Fibroblast of skin of abdomen (primary cell): Measurements from ENCODE around the gene USP49.
"Not testable (repeated sequence)": the region's sequence is repeated elsewhere in the genome, so short reads cannot be mapped to it uniquely, and the experiment has no call there.

ENCODE experiments used
- DNase-seq: peaks from one replicate; pipeline ENCODE4 v3.0.0-alpha.2; 2013

USP49 gene

DNA sequence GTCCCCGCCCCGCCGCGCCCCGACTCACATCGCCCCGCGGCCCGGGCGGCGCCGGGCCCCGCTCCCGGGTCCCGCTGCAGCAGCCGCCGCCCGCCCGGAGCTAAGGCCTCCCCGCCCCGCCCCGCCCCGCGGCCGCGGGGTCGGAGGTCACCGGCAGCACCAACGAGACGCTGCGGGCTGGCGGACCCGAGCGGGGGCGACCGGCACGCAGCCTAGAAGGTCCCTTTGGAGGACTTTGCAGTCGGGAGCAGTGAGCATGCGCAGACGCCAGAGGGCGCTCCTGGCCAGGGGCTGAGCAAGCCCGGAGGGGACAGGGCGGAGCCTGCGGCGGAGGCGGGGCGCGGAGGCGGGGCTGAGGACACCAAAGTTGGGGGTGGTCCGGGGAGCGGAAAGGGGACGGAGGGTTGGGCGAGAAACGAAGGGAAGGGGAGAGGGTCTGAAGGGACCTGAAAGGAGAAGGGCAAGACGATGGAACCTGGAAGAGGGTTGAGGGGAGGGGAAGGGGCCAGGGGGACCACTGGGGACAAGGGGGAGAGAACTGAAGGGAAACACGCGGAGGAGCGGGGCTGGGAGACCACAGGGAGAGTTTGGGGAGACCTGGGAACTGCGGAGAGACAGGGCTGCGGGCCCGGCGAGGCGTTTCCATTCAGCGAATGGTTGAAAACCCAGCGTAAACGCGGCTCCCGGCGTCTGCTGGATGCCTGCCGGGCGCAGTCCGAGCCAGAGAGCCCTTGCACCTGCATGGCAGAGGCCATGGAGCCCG lies 115.2 kb downstream of the USP49 start, which contains the start of gene FRS3:
FRS3 (minus strand) TSS at position 113 of the 763 bp plus-strand sequence. CDS start 2,913 bp downstream, outside the sequence.
- peak; percentile 92 for DNase-seq

DNA sequence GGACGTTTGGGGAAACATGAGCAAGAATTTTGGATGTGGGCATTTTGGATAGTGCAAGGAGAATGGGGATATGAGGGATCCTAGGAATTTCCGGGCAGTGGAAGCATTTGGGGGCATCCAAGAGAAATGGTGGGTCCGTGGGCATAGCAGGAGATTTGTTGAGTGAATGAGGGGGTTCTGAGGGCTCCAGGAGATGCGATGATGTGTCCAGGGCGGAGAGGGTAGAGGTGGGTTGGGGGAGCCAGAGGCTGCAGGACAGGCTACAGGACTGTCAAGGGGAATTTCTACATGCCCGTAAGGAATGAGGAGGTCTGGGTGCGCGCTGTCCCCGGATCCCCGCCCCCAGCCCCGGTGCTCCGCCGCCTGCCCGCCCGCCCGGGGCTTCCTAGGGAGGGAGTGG lies 115.8 kb downstream of the USP49 start:
- DNase-seq = no peak

DNA sequence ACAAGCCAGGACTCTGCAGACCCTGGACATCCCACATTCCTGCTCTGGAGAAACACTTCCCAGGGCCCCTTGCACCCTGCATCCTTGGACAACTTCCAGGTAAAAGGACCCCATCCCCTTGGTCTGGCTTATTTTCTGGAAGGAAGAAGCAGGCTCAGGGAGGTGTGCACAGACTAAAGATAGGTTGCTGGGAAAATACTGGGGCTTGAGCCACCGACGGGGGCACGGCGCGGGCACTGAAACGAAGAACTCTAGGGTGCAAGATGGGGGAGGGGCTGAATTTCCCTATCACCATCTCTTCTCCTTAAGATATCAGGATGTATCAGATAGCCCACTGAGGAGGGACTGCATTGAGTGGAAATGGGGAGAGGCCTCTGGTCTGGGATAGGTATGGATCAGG lies 116.3 kb downstream of the USP49 start:
- no peak for DNase-seq

DNA sequence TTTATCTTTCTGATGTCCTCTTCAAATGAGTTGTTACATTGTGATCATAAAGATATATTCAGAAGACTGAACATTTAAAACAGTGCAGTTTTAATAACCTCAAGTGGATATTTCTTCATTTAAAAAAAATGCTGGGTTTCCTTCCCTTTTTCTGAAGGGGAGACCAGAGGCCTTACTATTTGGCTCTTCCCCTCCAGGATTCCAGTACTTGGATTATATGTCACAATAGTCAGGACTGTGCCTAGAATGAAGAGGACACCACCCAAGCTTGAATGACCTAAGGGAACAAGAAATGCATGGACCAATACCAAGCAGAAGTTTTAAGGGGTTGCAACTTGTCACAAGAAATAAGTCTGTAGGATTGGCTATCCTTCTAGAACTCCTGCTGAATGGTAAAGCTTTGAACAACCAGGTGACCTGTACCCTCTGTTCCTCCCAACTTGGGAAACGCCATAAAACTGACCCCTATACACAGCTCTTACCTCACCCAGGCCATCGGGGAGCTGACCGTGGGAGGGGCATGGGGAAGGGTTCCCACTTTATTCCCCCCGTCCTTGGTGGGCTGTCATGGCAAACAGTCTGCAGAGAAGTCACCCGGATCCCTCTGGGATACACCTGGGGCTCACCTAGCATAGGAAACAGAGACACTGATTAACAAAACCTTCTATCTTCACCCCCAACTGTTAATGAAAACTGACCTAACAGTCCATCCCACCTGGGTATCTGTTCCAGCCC lies 117.5 kb downstream of the USP49 start:
- no peak for DNase-seq

DNA sequence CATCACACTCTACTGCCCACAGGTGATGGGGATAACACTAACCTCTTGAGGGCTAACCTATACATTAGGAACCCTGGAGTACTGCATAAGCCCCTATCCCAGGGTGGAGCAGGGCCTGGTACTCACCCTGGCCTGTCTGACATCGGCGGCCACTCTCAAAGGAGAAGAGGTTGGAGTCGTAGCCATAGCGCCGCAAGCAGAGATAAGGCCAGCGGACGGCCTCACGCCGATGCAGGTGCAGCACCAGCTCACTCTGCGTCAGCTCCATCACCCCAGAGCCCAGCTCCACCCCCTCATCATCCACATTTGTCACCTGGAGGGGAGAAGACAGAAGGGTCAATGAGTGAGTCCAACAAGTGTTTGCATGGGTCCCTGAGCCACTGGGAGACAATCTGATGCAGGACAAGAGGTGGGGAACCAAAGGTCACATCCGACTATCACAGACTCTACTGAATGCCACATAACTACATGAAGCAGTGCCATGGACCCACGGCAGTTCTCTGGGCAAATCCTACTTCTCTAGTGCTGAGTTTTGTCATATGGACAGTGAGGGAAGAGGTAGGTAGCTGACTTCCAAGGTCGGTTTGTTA lies 119.8 kb downstream of the USP49 start:
- DNase-seq = no peak

DNA sequence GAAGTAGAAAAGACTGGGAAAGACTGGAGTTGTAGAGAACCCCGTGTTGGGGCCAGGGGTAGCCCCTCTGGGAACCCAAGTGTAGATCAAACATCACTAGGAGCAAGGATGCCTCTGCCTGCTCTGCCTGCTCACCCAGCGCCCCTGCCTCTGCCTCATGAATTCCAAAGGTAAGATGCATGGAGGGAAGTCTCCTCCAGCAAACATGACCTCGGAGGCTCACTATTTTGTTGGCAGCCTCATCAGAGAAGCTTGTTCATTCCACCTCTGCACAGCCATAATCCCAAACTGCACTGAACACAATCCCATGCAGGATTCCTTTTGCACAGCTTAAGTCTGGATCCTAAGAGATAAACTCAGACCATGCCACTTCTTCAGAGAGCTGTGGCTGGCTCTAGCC lies 120.3 kb downstream of the USP49 start:
- DNase-seq = no peak

DNA sequence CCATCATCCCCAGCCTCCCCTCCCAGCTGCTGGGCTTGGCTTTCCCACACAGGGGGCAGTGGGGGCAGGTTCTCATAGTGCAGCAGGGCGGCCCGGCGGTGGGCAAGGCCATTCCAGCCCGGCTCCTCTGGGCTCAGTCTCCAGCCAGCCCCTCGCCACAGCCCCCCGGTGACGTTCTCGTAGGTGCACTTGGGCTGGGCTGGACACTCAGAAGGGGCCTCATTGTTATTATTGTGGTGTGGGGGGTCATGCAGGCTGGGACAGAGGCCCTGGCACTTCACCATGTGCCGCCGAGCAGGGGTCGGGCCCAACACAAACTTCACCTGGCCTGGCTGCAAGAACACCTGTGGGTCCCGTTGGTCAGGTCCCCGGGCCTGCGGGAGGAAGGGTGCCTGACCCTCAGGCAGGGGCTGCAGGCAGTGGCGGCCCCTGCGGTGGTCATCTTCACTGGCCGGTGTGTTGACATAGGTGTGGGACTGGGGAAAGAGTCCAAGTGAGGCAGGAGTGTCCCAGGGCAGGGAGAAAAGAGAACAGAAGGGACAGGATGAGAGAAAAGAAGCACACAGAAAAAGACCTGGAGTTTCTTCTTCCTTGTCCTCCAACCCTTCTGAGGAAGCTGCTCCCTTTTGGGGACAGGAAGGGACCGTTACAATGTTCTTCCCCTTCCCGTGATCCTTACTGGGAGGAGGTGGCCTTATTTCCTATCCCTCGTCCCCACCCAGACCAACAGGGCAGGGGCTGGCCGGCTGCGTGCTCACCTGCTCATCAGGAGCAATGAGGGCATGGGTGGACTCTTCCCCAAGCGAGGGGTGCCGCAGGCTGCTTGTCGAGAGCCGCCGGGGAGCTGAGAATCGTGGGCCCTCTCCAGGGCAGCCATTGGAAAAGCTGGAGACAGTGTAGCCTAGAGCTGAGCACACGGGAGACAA lies 123.9 kb downstream of the USP49 start:
- no peak for DNase-seq

DNA sequence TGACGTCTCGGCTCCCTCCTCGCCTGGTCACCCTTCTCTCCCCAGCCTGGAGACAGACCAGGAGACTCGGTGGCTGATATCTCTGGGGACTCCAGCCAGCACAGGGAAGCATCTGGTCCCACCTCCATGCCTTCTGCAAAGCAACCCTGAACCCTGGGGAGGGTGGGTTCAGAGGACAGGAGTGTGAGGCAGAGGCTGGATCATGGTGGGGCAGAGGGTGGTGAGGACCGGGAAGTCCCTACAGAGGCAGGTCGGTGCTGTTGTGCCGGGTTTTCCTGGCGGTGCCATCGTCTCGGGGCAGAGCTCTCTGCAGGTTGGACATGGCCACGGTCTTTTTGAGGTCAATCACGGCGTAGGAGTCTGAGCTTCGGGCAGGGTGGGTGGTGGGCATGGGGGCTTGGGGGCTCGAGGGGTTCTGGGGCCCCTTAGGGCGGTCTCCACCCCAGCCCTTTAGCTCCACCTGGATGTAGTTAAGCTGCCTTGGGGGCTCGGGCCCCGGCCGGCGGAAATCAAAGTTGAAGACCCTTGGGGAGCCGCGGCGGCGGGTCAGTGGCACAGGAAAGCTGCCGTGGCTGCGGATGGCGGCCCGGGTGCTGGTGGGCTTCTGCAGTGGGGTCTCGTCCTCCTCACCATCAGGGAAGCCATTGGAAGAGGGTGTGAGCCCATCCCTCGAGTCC lies 124.7 kb downstream of the USP49 start:
- no peak for DNase-seq

DNA sequence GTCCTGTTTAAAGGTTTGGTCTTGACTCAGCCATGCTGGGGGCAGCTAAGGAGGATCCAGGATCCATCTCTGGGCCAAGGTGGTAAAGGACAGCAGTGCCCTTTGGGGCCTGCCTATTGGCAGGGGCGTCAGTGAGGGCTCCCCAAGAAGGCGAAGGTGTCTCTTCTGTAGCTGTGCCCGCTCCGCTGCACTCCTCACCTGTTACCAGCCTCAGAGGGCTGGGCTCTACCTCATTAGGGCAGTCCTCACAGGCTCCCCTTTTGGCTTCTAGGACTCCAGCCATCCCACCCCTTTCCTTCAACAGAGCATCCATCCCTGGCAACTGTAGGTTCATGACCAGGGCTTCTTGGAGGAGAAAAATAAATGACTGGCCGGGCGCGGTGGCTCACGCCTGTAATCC lies 125.8 kb downstream of the USP49 start:
- no peak for DNase-seq

DNA sequence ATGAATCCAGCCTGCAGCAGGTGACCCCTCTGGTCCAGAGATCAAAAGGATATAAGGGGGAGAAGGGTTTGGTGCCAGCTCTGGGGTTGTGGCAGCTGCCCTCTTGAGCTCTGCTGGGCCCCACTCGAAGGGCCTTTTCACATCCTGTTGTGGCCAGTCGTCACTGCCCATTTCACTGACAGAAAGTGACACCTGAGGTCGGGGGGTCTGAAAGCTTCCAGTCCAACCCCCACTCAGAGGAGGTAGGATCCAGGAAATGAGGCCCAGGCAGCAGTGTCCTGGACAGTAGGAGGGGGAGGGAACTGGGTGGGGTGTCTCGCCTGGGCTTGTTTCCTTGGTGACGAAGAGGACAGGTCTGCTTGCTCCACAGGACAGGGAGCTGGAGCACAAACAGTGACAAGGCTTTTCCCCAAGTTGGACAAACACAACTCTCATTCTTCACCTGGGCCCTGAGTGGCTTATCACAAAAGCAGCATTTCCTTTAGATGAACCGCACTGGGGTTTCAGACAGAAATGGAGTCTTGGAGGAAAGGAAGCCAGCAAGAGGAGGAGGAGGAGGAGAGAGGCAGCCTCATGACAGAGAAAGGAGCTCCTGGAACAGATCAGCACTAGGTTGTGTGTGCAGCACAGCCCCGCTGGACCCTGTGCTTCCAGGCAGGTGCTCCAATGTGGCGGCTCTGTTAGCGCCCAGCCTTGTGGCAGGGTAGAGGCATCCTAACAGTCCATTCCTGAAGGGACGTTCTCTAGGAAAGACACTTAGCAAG lies 126.4 kb downstream of the USP49 start:
- no peak for DNase-seq

DNA sequence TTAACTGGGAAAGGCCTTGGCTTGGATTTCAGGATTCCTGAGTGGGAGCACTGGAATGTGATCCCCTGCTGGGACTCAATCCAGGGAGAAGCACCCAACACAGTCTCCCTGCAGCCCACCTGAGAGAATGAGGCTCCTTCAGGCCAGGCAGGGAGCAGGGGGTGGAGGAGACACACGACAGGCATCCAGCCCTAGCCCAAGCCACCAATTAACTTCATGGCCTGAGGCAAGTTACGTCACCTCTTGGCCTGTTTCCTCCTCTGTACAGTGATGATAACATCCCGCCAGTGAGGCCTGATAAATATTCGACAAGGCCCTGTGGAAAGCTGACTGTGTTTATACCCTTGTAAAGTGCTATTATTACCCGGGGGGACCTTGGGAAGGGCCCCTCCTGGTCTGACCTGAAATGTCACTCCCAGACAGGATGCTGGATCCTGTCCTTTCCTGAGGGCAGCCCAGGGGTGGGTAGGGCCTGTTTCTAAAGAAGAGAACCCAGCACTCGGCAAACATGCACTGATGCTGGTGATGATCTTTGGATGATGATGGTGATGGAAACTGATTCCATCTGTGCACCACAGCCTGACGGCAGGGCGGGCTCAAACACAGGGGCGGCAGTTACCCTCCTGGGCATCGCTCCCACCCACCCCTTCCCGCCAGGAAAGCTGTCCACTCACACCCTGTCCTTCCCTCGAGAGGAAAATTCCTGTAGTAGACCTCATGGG lies 127.9 kb downstream of the USP49 start:
- DNase-seq = peak; percentile 59

DNA sequence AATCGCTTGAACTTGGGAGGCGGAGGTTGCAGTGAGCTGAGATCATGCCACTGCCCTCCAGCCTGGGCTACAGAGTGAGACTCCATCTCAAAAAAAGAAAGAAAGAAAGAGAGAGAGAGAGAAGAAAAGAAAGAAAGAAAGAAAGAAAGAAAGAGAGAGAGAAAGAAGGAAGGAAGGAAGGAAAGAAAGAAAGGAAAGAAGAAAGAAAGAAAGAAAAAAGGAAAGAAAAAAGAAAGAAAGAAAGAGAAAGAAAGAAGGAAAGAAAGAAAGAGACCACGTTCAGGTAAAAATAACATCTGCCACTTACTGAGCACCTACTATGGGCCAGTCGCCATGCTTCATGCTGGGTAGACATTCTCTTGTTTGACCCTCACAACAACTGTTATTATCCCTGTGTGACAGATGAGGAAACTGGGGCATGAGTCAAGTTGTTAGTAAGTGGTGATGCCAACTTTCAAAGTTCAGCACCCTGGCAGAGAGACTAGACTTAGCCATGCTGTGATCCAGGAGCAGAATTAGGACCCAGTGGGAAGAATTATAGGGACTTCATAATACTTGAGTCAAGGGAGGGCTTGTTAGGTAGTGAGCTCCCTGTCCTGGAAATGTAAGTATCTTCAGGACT lies 129.0 kb downstream of the USP49 start:
- DNase-seq = not testable (repeated sequence)

DNA sequence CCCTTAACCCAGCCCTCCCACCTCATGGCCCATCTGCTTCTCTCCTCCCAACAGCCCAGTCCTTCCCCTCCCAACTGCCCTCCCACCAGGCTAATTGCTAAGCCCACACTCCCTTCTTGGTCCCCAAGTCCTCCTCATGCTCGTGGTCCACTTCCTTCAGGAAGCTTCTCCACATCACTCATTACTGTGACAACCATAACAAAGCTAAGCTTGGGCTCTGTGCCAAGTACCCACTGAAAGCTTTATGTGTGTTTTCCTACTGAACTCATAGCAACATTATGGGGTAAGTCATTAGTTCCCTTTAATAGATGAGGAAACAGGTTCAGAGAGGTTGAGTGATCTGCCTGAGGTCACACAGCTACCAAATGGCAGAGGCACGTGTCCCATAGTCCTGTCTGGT lies 131.7 kb downstream of the USP49 start:
- no peak for DNase-seq

DNA sequence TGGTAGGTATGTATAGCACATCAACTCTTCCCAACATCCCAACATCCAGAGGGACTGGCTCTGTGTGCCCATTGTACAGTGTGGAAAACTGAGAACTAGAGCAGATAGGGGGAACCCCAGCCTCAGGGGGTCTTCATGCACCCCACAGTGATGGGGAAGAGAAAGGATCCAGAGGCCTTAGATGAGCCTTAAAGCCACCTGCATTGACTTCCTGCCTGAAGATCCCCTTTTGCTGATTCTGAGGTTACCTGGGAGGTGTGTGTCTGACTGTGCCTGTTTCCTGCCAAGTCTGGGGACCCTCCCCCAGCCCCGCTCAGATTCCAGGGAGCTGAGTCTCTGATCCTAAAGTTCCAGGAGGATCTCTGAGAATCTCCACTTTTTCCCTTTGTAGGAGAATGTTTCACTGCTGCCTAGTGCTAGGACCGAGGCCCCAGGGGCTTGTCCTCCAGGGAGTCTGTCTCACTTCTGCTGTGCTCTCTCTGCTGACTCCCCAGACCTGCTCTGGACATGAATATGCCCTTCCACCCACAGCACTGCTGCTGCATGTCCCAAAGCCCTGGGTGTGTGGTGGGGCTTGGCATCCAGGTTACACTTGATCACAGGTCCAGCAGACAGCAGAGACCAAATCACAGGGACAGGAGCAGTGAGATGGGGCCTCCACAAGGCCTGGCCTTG lies 135.1 kb downstream of the USP49 start:
- DNase-seq = no peak

DNA sequence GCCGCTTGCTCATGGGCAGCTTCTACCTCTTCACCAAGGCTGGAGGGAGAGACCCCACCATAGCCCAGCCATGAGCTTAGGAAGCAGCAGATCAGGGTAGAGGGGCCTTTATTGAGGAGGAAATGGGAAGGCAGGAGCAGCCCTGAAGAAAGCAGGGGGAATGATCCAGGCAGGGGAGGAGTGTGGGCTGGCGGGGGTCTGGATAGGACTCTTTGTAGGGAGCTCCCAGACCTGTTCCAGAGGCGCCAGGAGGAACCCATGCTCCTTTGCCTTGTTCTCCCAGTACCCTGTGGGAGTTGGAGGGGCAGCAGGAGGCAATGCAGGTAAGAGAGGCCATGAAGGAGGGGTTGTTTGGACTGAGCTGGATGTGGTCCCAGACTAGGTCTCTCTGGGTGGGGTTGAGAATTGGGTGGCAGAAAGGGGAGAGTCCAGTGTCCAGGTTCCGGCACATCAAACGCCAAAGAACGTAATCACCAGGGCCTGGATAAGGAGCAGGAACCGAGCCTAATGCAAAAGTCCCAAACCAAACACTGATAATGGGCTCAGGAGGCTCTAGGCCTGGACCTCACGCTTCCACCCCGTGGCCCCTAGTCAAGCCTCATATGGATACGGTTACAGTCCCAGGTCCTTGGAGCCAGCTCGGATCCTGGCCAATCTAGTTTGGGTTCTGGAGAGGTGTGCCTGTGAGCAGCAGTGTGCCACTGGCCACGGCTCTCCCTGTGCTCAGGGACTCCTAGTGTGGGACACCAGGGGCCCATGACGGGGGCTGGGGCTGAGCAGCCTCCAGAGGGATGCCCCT lies 135.9 kb downstream of the USP49 start:
- DNase-seq = no peak

DNA sequence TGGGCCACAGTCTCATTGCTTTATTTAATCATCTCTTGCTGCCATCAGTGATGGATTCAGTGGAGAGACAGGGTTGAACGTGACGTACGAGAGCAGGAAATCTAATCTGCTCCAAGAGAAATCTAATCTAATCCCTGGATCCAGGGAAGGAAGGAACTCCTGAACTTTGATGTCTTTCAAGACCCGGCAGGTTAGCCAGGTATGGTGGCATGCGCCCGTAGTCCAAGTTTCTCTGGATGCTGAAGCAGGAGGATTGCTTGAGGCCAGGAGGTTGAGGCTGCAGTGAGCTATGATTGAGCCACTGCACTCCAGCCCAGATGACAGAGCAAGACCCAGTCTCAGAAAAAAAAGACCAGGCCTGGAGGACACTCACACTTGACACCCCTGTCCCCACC lies 136.5 kb downstream of the USP49 start:
- DNase-seq = no peak

DNA sequence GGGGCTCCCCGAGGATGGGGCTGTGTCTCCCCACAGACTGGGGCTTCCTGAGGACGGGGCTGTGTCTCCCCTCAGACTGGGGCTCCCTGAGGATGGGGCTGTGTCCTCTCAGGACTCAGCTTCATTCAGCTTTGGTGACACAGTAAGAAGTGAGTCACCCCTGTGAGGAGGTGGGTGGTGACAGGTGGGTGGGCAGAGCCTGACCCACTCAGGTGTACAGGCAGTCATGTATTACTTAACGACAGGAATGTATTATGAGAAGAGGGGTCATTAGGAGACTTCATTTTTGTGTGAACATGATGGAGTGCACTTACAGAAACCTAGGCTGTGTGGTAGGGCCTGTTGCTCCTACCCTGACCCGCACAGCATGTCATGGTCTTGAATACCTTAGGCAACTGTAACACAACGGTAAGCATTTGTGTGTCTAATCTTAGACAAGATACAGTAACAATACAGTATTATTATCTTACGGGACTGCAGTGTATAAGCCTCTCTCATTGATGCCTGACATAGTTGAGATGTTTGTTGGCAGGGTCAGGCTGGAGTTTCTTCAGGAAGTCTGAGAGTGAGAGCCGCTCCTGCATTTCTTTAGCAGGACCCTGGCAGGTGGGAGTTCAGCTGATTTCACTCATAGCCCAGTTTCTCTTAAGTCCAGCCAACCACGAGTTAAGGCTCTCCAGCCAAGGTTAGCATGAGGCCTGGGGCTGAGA lies 137.1 kb downstream of the USP49 start:
- no peak for DNase-seq

DNA sequence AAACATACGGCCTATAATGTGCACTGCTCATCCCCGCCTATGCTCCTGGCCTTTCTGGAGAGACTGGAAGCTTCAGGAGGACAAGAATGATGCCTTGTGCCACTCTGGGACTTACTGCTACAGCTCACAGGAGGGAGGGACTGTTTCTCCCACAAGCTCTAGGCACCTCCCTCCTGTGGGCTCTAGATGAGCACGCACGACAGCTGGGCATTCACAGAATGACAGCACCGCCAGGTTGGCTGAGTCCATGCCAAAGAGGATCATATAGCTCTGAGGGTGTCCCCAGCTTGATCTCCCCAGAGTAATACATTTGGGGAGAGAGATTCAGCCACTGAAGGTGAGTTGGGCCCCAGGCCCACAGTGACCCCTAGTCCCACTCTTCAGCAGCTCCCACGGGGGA lies 137.9 kb downstream of the USP49 start:
- no peak for DNase-seq
